Activated CD4-positive, CD25-positive, alpha-beta regulatory T cell (primary cell): ENCODE results near the gene CENPB.
"Not testable (repeated sequence)": the region's sequence is repeated elsewhere in the genome, so short reads cannot be mapped to it uniquely, and the experiment has no call there.

Experiments used
- DNase-seq, 4 experiments: peaks; one replicate each; lab custom pipeline; 2025; lab: John Stamatoyannopoulos, UW

Gene CENPB

GRCh38 chr20:3811467-3812258, 25.1 kb upstream of the CENPB start:
- peak; percentile 69 to 94 (median 82) for DNase-seq

- DNase-seq: no peak
Observed at GRCh38 chr20:3808544-3808943, 22.0 kb upstream of the CENPB start.

- no peak for DNase-seq
Observed at GRCh38 chr20:3804781-3805180, 18.2 kb upstream of the CENPB start.

- DNase-seq: no peak
Observed at GRCh38 chr20:3804254-3804751, 17.8 kb upstream of the CENPB start.

GRCh38 chr20:3803854-3804253, 17.3 kb upstream of the CENPB start:
- no peak for DNase-seq

- DNase-seq: no peak
Observed at GRCh38 chr20:3803289-3803688, 16.7 kb upstream of the CENPB start.

- DNase-seq: no peak
Observed at GRCh38 chr20:3802524-3803239, 16.1 kb upstream of the CENPB start.

- DNase-seq: no peak
Observed at GRCh38 chr20:3801846-3802245, 15.3 kb upstream of the CENPB start.

GRCh38 chr20:3801299-3801698, 14.8 kb upstream of the CENPB start:
- DNase-seq: no peak

- DNase-seq: no peak
Observed at GRCh38 chr20:3800878-3801260, 14.3 kb upstream of the CENPB start.

- DNase-seq: no peak
Observed at GRCh38 chr20:3800256-3800877, 13.8 kb upstream of the CENPB start.

- no peak for DNase-seq
Observed at GRCh38 chr20:3798908-3799248, 12.3 kb upstream of the CENPB start.

- DNase-seq: no peak
Observed at GRCh38 chr20:3798373-3798768, 11.8 kb upstream of the CENPB start.

- DNase-seq: no peak
Observed at GRCh38 chr20:3797592-3798372, 11.2 kb upstream of the CENPB start.

- DNase-seq: no peak
Observed at GRCh38 chr20:3797226-3797545, 10.6 kb upstream of the CENPB start.

- no peak for DNase-seq
Observed at GRCh38 chr20:3796477-3797225, 10.1 kb upstream of the CENPB start.

- peak; percentile 62 to 82 (median 78) for DNase-seq
Observed at GRCh38 chr20:3795511-3796468, 9.2 kb upstream of the CENPB start, which contains the start of gene CDC25B. Gene CDC25B, plus strand, starts transcription at chr20:3796310. Its CDS starts 222 bp downstream, at chr20:3796532.

- no peak for DNase-seq
Observed at GRCh38 chr20:3794701-3795420, 8.3 kb upstream of the CENPB start.

- not testable (repeated sequence) for DNase-seq
Observed at GRCh38 chr20:3794168-3794567, 7.6 kb upstream of the CENPB start.

GRCh38 chr20:3789201-3789600, 2.7 kb upstream of the CENPB start:
- DNase-seq: not testable (repeated sequence)
